ENCODE results near the gene SNUPN. TPM values are rescaled to one million over a fixed set of nuclear protein-coding genes. Genes with fewer than 3 reads are reported as not detected.
"Not testable (repeated sequence)": the region's sequence is repeated elsewhere in the genome, so short reads cannot be mapped to it uniquely, and the experiment has no call there.

SNUPN gene
- total RNA-seq, 1 donor from 2014 or later: 23.7 TPM

DNA sequence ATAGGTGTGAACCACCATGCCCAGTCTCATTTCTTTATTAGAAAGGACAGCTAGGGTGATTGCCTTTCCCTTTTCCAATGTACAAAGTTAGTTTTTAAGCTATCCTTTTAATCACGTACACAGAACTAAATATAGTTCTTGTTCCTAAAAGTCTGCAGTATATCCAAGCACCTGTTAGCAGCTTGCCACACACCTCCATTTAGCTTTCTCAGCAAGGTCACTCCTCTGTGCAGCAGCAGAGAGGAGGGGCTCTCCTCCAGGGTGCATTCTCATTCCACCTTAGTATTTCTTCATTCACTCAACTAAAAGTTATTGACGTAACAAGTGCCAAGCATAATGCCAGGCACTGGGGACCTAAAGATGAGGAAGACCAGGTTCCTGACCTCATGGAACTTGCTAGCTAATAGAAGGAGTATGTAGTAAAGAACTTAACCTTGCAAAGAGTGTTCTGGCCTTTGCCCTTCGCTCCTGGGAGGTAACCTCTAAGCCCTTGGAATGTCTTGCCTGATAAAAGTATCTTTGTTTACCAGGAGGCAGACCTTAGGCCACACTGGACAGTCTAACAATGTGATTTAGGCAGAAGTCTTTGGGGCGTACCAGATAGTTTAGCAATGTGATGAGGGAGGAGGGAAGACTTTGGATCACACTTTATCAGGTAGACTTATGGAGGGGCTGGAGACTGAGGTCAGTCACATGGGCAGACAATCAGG lies 33.7 kb downstream of the SNUPN start:
- peak; percentile 34 for ATAC-seq
- DNase-seq (ENCODE audit: low spot score): no peak
- intact Hi-C loops (cut with DNase I): no loop called here

DNA sequence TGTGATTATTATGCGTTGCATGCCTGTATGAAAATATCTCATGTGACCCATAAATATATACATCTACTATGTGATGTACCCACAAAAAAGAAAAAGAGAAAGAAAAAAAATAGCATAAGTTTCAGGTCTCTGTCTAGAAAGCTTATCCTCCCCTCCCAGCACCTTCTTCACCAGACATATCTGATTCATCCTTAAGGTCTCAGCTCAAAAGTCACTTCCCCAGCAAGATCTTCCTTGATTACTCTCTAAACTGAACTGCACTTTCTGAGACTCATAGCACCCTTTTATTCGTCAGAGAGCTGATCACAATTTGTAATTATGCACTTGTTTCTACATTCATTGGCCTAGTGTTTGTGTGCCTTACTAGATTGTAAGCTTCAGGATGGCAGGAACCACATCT lies 35.3 kb downstream of the SNUPN start:
- no peak for ATAC-seq

DNA sequence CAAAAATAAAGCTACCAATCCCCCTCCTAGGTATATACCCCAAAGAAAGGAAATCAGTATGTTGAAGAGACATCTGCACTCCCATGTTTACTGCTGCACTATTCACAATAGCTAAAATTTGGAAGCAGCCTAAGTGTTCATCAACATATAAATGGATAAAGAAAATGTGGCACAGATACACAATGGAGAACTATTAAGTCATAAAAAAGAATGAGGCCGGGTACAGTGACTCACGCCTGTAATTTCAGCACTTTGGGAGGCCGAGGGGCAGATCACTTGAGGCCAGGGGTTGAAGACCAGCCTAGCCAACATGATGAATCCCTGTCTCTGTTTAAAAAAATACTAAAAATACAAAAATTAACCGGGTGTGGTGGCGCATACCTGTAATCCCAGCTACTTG lies 36.5 kb downstream of the SNUPN start:
- DNase-seq (ENCODE audit: low spot score) (no peak), ATAC-seq (no peak)
- intact Hi-C loops (cut with DNase I): no loop called here

More for the DNA sequence above, 35.3 kb downstream of the SNUPN start:
- intact Hi-C loops (cut with DNase I): no loop called here
- DNase-seq (ENCODE audit: low spot score): no peak

DNA sequence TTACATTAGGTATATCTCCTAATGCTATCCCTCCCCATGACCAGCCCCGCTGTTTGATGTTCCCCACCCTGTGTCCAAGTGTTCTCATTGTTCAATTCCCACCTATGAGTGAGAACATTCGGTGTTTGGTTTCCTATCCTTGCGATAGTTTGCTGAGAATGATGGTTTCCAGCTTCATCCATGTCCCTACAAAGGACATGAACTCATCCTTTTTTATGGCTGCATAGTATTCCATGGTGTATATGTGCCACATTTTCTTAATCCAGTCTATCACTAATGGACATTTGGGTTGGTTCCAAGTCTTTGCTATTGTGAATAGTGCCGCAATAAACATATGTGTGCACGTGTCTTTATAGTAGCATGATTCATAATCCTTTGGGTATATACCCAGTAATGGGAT lies 39.1 kb downstream of the SNUPN start:
- ATAC-seq; intact Hi-C loops (cut with DNase I); DNase-seq (ENCODE audit: low spot score): not testable (repeated sequence)

DNA sequence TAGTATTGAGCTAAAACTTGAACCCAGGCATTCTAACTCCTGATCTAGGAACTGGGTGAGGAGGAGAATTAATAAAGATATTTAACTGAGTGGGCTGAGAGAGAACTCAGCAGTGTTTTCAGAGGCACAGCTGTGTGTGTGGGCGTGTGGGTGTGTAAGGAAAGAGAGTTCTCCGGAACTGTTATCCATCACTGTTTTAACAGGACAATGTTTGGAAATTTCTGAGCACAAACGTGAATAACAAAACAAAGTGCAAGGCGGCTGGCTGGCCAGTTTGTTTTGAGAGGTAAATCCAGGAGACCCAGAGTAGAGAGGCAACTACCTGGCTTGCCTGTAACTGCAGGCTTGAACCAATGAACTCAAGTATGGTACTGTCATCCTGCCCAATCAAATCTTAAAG lies 41.4 kb downstream of the SNUPN start:
- intact Hi-C loops (cut with DNase I): no loop called here
- ATAC-seq: no peak
- no peak for DNase-seq (ENCODE audit: low spot score)

DNA sequence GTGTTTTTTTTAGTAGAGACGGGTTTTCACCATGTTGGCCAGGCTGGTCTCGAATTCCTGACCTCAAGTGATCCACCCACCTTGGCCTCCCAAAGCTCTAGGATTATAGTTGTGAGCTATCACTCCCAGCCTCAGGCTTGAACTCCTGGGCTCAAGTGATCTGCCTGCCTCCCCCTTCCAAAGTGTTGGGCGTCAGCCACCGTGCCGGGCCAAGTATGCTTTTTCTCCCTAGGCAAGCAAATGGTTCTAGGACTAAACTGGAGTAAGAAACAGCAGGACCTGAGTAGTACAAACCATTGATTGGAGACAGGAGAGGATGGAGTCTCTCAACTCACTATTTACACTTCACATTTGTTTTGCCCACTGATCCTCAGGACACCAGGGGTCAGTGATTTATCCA lies 41.8 kb downstream of the SNUPN start:
- ATAC-seq (no peak), DNase-seq (ENCODE audit: low spot score) (no peak)
- intact Hi-C loops (cut with DNase I): no loop called here

DNA sequence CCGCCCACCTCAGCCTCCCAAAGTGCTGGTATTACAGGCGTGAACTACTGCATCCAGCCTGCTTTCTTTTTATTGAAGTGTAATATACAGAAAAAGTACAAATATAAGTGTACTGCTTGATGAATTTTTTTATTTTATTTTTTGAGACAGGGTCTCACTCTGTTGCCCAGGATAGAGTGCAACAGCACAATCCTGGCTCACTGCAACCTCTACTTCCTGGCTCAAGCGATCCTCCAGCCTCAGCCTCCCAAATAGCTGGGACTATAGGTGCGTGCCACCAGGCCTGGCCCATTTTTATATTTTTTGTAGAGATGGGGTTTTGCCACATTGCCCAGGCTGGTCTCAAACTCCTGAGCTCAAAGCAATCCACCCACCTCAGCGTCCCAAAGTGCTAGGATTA lies 42.6 kb downstream of the SNUPN start:
- DNase-seq (ENCODE audit: low spot score); ATAC-seq; intact Hi-C loops (cut with DNase I): not testable (repeated sequence)

DNA sequence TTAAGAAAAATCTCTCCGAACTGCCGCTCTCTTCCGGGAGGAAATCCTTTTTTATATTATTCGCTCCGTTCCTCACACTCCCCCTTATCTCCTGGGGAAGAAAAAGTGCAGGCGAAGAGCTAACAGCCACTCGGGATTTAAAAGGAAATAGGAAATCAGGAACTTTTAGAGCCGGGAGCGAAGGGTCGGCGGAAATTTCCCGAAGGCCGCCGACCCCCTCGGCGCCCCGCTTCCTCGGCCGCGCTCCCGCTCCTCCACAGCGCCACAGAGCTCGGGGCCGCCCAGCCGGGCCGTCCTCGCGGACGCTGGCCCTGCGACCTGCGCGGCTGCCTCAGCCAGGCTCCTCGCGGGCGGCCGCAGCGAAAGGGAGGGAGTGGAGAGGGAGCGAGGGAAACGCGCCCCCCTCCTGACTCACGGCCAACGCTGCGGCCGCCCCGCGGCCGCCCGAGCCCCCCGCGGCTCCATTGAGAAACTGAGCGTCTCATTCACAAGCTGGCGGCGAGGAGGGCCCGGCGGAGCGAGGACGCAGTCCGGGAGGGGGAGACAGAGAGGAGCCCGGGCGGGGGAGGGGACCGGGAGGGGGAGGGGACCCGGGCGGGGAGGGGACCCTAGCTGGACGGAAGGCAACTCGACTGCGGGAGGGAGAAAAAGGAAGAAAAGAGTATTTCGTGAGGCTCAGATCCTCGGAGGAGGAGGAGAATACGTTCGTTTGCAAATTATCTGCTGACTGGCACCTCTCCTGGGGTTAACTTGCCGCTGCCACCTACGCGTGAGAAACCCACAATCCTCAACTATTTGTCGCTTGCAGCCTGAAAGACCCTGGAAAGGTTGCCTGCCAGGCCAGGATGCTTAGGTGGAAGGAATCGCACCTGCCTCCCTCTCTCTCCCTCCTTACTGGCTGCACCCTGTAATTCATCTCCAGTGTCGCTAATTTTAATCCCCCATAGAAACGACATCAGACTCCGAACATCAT lies 46.3 kb downstream of the SNUPN start, which contains the start of gene PTPN9:
TSS of gene PTPN9 (minus strand) at position 368 of the 973 bp plus-strand sequence. CDS start 539 bp downstream, outside the sequence.
- ATAC-seq (peak; percentile 89), DNase-seq (ENCODE audit: low spot score) (peak; percentile 88)
- intact Hi-C loops (cut with DNase I): no loop called here

DNA sequence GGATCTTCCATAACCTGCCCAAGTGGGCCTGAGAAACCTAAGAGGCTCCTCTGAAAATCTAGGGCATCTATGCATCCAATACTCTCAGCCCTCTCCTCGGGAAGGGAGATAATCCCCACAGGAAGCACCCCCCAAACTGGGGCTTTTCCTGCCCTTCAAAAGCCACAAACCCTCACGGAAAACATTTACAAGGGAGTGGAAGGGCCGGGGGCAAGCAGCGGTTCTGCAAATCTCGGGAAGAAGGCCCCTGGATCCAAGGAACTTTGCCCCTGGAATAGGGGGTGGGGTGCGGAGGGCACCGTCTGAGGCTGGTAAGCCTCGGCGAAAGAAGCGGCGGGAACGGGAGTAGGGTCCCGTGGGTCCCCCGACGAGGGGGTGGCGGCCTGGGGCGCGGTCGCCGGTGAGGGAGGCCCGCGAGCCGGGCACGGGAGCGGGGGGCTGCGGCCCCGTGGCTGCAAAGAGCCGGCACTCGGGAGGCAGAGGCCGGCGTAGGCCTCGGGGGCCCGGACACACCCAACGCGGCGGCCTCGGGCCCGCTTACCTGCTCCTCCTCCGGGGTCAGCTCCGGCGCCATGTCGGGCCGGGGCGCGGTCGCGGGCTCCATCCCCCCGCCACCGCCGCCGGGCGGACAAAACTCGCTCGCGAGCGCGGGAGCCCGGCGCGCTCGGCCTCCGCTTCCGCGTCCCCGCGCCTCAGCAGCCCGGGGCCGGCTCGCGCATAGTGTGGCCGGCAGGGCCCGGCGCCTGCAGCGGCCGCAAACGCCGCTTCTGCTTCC lies 47.2 kb downstream of the SNUPN start:
- DNase-seq (ENCODE audit: low spot score) (no peak), ATAC-seq (peak; percentile 22)
- intact Hi-C loops (cut with DNase I): no loop called here

DNA sequence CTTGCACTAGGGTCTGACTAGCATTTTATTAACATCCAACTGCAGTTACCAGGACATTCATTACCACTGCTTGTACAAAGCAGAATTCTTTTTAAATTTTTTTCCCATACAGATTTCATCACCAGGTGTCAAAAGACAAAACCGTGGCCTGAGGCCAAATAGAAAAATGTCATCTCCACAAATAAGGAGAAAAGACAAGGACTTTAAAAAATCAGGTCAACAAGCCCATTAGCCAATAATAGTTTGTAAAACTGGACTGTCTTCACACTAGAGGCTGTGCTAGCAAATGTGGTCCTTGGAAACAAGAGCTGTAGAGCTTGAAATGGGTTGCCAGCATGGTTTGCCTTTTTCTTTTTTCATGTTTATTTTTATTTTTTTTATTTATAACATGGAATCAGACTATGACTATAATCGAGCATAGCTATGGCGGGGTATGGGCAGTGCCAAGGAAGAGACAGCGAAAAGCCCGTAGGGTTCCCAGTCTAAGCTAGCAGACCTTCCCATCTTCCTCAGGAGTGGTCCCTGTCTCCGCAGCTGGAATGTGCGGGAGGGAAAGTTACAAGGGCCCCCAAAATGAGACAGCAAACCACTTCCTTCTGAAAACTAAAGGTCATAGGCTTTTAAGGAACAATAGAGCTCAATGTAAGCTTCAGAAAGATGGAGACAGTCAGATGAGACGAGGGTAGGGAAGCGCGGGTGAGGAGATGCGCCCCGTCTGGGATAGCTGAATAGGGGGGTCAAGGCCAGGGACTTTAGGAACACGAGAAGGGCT lies 47.9 kb downstream of the SNUPN start:
- ATAC-seq (peak; percentile 38), DNase-seq (ENCODE audit: low spot score) (no peak)
- intact Hi-C loops (cut with DNase I): no loop called here

DNA sequence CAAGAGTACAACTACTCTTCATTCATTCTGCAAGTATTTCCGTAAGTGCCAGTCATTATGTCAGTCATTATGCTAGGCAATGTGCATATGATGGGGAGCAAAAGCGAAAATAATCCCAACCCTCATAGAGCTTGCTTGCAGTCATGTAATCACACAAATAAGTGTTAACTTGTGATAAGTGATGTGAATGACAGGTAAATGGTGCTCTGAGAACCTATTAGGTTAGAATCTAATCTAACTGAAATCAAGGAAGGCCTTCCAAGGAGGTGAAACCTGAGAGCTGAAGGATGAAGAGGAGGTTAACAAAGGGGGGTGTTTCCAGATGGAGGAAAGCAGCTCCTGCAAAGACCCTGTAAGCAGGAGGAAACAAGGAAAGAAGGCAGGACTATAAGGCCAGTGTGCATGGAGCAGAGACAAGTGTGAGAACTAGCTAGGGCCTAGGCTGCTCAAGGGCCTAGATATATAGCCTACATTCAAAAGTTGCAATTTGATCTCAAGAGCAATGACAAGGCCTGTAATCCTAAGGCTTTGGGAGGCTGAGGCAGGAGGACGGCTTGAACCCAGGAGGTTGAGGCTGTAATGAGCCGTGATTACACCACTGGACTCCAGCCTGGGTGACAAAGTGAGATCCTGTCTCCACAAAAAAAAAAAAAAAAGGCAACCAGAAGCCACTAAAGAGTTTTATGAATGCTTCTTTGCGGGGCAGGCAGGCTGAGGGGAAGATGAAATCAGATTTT lies 51.7 kb downstream of the SNUPN start:
- DNase-seq (ENCODE audit: low spot score): no peak
- intact Hi-C loops (cut with DNase I): no loop called here
- ATAC-seq: no peak

DNA sequence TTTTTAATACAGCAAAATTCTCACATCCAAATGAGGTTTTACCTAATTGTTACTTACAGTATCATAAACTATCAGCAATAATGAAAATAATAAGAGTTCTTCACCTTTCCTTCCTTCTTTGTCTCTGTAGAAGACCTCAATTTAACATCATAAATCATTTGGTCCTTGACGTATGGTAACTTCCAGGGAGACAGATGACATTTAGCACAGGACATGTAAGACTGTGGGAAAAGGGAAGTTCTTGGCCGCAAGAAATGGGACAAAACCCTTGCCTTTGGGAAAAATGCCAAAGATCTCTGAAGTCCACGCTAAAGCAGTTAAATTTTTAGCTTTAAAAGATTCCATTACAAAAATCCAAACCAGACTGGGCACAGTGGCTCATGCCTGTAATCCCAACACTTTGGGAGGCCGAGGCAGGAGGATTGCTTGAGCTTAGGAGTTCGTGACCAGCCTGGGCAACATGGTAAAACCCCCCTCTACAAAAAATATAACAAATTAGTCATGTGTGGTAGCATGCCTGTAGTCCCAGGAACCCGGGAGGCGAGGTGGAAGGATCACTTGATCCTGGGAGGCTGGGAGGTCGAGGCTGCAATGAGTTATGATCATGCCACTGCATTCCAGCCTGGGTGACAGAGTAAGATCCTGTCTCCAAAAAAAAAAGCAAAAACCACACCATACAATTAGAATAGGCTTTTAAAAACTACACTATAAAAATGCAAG lies 55.2 kb downstream of the SNUPN start:
- DNase-seq (ENCODE audit: low spot score) (no peak), ATAC-seq (peak; percentile 42)
- intact Hi-C loops (cut with DNase I): no loop called here

DNA sequence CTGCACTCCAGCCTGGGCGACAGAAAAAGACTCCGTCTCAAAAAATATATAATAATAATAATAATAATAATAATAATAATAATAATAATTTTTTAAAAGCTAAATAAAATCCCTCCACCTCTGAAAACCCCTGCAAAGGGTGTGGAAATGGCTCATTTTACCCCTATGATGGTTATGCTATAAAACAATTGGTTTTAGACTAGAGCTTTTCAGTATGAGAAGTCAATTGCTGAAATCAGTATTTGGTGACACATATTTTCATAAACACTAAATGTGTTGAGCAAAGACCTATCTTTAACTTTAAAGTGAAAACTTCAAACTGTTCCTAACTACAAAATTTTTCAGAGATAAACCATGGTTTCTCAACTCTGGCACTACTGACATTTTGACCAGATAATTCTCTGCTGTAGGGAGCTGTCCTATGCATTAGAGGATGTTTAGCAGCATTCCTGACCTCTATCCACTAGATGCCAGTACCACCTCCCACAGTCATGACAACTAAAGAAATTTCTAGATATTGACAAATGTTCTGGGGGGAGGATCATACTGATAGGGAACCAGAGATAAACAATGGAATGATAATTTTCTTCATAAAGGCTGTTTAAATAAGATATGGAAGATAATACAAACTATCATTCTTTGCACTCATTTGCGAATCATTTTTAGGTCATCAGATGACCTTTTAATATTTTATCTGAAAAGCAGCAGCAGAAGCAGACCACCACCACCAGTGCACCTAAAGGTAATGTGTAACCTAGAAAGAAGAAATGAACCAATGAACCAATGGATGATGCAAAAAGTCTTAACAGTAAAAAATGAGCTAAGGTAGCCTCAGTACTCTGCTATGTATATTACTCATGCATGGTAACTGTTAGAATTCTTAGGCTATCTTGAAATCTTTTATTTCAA lies 60.2 kb downstream of the SNUPN start:
- intact Hi-C loops (cut with DNase I): no loop called here
- no peak for ATAC-seq

DNA sequence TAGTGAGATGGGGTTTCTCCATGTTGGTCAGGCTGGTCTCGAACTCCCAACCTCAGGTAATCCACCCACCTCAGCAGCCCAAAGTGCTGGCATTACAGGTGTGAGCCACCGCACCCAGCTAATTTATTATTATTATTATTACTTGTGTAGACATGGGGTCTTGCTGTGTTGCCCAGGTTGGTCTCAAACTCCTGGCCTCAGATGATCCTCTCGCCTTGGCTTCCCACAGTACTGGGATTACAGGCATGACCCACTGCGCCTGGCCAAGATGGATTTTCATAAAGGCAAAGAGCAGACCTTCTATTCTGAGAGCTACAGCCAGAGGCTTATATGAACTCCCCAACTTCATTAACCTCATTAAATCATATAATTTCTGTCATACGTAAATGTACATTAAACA lies 63.6 kb downstream of the SNUPN start:
- no peak for DNase-seq (ENCODE audit: low spot score)
- intact Hi-C loops (cut with DNase I): no loop called here
- ATAC-seq: no peak

More for the DNA sequence above, 60.2 kb downstream of the SNUPN start:
- DNase-seq (ENCODE audit: low spot score): no peak

DNA sequence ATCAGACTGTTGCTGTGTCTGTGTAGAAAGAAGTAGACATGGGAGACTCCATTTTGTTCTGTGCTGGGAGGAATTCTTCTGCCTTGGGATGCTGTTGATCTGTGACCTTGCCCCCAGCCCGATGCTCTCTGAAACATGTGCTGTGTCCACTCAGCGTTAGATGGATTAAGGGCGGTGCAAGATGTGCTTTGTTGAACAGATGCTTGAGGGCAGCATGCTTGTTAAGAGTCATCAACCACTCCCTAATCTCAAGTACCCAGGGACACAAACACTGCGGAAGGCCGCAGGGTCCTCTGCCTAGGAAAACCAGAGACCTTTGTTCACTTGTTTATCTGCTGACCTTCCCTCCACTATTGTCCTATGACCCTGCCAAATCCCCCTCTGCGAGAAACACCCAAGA lies 66.2 kb downstream of the SNUPN start:
- ATAC-seq: not testable (repeated sequence)

DNA sequence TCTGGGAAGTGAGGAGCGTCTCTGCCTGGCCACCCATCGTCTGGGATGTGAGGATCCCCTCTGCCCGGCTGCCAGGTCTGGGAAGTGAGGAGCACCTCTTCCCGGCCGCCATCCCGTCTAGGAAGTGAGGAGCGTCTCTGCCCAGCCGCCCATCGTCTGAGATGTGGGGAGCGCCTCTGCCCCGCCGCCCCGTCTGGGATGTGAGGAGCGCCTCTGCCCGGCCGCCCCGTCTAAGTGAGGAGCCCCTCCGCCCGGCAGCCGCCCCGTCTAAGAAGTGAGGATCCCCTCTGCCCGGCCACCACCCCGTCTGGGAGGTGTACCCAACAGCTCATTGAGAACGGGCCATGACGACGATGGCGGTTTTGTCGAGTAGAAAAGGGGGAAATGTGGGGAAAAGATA lies 66.6 kb downstream of the SNUPN start:
- ATAC-seq; intact Hi-C loops (cut with DNase I); DNase-seq (ENCODE audit: low spot score): not testable (repeated sequence)

More for the DNA sequence above, 66.2 kb downstream of the SNUPN start:
- intact Hi-C loops (cut with DNase I); DNase-seq (ENCODE audit: low spot score): not testable (repeated sequence)
